Gastroesophageal sphincter (tissue), 4 donors: ENCODE data around the gene KCNH1. TPM values are rescaled to one million over a fixed set of nuclear protein-coding genes. Genes with fewer than 3 reads are reported as not detected.

Experiments
- ATAC-seq: fragments of 150-250 bp; one replicate; pipeline ENCODE4 v1.9.1; 2016; ENCODE audit warnings: mild to moderate bottlenecking, moderate library complexity
- H3K27ac ChIP-seq, 4 donors: fragments of 200-600 bp; sonication (generic) in 3 of 4; 1 replicate in 3 of 4; 2 replicates in 1 of 4; pipeline ENCODE4 v1.5.1; 2016 to 2019
- H3K27me3 ChIP-seq: fragments of 200-600 bp; sonication (generic); one replicate; pipeline ENCODE4 v1.5.1; 2019
- H3K36me3 ChIP-seq, 2 donors: fragments of 200-600 bp; sonication (generic); one replicate each; pipeline ENCODE4 v1.5.1; 2019; ENCODE audit warnings: control low read depth in 1 of 2
- H3K4me1 ChIP-seq, 3 donors: fragments of 200-600 bp; sonication (generic); 1 replicate in 2 of 3; 2 replicates in 1 of 3; pipeline ENCODE4 v1.5.1; 2016 to 2019; ENCODE audit warnings: control low read depth in 2 of 3
- H3K4me3 ChIP-seq, 2 donors: fragments of 200-600 bp; sonication (generic); one replicate each; pipeline ENCODE4 v1.5.1; 2019; ENCODE audit warnings: mild to moderate bottlenecking in 1 of 2, moderate library complexity in 1 of 2
- H3K9me3 ChIP-seq, 3 donors: fragments of 200-600 bp; sonication (generic); one replicate each; pipeline ENCODE4 v1.5.1; 2017 to 2019; ENCODE audit warnings: control low read depth in 2 of 3
- EP300 ChIP-seq: sonication (generic); formaldehyde crosslinking; IDR thresholded peaks from one replicate; pipeline ENCODE4 v1.6.1; 2017; ENCODE audit warnings: antibody characterized with exemption, mild to moderate bottlenecking
- POLR2A ChIP-seq, 2 donors: fragments of 450-650 bp; IDR thresholded peaks; one replicate each; pipeline ENCODE4 v1.6.1; 2017; ENCODE audit warnings: antibody characterized with exemption in 2 of 2, mild to moderate bottlenecking in 2 of 2, moderate library complexity in 1 of 2
- POLR2AphosphoS5 ChIP-seq: sonication (generic); formaldehyde crosslinking; IDR thresholded peaks from one replicate; pipeline ENCODE4 v1.6.1; 2017; ENCODE audit warnings: antibody characterized with exemption
- WGBS, 2 donors: methylation state at CpG; one replicate each; pipeline ENCODE4 v1.1.5; 2018; ENCODE audit warnings: low coverage in 1 of 2; 5-methylcytosine and 5-hydroxymethylcytosine counted together
- total RNA-seq, 4 donors: library from RNA; depleted of rRNA; stranded (reverse); fragments of >200 nt; gene quantifications; one replicate each; pipeline ENCODE4 v1.1.0, GENCODE V29; 2016
- TF ChIP-seq, protein P1 (sequence below), 4 experiments: fragments of 200-600 bp in 2 of 4; fragments of 450-650 bp in 2 of 4; sonication (generic) in 1 of 4; IDR thresholded peaks; one replicate each; pipeline ENCODE4 v1.5.1; 2017 to 2019; ENCODE audit warnings: antibody characterized with exemption in 4 of 4, mild to moderate bottlenecking in 2 of 4, moderate library complexity in 2 of 4

Gene KCNH1
- total RNA-seq, 4 donors from 2014 or later = 0.15 to 2.3 (median 1.2) TPM

DNA sequence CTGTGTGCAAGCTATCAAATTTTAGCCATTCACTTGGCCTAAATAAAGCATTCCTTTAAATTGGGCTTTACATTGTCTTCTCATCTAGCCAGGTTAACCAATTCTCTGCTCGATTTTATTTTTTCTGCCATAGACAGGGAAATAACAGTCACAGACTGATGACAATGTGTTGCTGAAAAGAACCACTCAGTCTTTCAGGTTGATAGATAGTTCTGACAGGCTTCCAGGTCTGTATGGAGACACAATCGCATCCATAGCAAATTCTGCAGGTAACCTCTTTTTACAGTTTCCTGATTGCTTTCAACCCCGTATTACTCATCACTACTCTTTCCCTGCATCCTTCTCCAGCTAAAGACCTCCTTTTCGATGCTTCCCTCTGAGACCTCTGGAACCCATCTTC, 198.0 kb downstream of the KCNH1 start:
- H3K4me1 ChIP-seq = no peaks in the 10 kb centered on the region
- H3K27me3 ChIP-seq = peaks cover 3% of the 10 kb centered on the region
- H3K36me3 ChIP-seq = no peaks in the 10 kb centered on the region
- H3K27ac ChIP-seq = no peak overlapping the region
- 71 to 88% methylated on average over 3 to 4 of the region's 4 CpGs for WGBS, 2 donors
- ATAC-seq = no peak
- H3K4me3 ChIP-seq = no peak overlapping the region
- TF ChIP-seq POLR2A (IDR thresholded peaks at IDR 0.05) = no peak
- TF ChIP-seq, protein P1, sequence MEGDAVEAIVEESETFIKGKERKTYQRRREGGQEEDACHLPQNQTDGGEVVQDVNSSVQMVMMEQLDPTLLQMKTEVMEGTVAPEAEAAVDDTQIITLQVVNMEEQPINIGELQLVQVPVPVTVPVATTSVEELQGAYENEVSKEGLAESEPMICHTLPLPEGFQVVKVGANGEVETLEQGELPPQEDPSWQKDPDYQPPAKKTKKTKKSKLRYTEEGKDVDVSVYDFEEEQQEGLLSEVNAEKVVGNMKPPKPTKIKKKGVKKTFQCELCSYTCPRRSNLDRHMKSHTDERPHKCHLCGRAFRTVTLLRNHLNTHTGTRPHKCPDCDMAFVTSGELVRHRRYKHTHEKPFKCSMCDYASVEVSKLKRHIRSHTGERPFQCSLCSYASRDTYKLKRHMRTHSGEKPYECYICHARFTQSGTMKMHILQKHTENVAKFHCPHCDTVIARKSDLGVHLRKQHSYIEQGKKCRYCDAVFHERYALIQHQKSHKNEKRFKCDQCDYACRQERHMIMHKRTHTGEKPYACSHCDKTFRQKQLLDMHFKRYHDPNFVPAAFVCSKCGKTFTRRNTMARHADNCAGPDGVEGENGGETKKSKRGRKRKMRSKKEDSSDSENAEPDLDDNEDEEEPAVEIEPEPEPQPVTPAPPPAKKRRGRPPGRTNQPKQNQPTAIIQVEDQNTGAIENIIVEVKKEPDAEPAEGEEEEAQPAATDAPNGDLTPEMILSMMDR (IDR thresholded peaks at IDR 0.05) = no peak
- no peak for TF ChIP-seq POLR2AphosphoS5
- no peak for TF ChIP-seq EP300
- H3K9me3 ChIP-seq = peaks cover 0 to 5% (median 0%) of the 10 kb centered on the region in 3 donors

DNA sequence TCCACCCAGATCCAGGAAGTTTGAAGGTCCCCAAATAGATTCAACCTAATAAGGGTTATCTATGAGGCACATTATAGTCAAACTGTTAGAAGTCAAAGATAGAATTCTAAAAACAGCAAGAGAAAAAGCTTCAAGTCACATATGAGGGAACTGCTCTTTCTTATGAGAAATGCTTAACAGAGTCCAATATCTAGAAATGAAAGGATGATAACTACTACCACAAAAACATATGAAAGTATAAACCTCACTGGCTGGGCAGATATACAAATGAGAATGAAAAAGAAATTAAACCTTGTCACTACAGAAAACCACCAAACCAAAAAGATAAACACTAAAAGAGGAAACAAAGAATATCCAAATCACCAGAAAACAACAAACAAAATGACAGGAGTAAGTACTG, 201.8 kb downstream of the KCNH1 start:
- H3K36me3 ChIP-seq = no peaks in the 10 kb centered on the region
- no peak overlapping the region for H3K27ac ChIP-seq
- ATAC-seq = no peak
- no peak overlapping the region for H3K4me3 ChIP-seq
- H3K4me1 ChIP-seq = no peaks in the 10 kb centered on the region
- peaks cover 0 to 10% (median 0%) of the 10 kb centered on the region in 3 donors for H3K9me3 ChIP-seq
- peaks cover under 1% of the 10 kb centered on the region for H3K27me3 ChIP-seq
- TF ChIP-seq, protein P1 (IDR thresholded peaks at IDR 0.05) = no peak
- no peak for TF ChIP-seq EP300
- TF ChIP-seq POLR2AphosphoS5 = no peak
- no peak for TF ChIP-seq POLR2A (IDR thresholded peaks at IDR 0.05)

DNA sequence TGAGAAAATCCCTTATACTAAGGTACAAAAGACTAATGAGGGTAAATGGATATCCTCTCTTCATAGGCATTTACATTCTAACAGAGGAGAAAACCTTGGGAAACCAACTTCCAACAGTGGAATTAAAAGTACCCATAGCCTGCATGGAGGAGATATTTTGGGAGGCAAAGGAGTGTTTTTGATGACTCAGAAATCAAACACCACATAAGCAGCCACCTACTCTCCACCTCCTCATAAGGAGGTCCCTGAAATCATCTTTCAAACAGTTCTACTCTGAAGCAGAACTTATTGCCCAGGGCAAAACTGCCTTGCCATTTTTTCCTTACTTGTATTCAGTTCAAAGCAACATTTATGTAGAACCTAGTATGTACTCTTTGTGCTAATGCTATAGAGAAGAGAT, 211.3 kb downstream of the KCNH1 start:
- Histone ChIP-seq H3K27me3 (no peaks in the 10 kb centered on the region), H3K4me3 (no peak overlapping the region), H3K9me3 (peaks cover 0 to 31% (median 0%) of the 10 kb centered on the region in 3 donors), H3K4me1 (no peaks in the 10 kb centered on the region), H3K36me3 (no peaks in the 10 kb centered on the region), H3K27ac (no peak overlapping the region)
- ATAC-seq = no peak
- no peak for TF ChIP-seq POLR2A (IDR thresholded peaks at IDR 0.05)
- no peak for TF ChIP-seq EP300
- TF ChIP-seq, protein P1 (IDR thresholded peaks at IDR 0.05) = no peak
- TF ChIP-seq POLR2AphosphoS5 = no peak

DNA sequence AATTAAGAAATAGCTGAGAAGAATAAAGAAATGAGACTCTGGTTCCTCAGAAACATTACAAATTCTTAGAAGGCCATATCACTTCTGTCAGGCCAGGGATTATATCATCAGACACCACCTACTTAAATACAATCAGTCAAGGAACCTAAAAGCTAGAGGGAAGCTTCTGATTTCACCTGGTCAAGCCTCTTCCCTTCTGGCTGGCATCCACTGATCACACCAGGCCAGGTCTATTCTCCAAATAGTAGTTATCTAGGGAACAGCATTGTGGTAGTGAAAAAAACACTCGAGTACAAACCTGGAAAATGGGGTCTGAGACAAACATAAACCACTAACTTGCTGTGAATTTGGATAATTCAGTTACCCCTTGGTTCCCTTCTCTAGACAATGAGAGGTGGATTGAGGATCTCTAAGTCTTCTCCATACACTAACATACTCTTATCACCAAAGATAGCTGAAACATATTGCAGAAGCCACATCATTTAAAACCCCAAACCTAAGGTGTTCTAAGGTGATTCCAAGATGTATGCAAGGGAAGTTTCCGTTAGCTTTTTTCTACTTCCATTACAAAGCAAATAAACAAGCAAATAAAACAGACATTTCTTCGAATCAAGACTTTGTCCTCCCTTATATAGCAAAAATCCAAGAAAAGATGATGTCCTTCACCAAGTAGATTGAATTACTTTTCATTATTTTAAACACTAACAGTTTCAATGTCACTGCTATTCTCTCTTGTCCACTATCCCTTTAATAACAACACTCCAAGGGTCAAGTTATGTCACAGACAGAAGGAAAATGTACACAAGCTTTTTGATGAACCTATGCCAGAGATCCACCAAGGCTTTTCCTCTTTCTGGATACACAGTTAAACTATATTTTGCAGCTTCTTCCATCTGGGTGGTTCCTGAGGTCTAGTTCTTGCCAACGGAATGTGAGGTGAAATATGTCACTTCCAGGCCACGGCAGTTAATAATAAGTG, 212.9 kb downstream of the KCNH1 start:
- H3K9me3 ChIP-seq = peaks cover 0 to 17% (median 0%) of the 10 kb centered on the region in 3 donors
- no peak for ATAC-seq
- no peaks in the 10 kb centered on the region for H3K27me3 ChIP-seq
- no peak for TF ChIP-seq POLR2A (IDR thresholded peaks at IDR 0.05)
- TF ChIP-seq, protein P1 (IDR thresholded peaks at IDR 0.05) = no peak
- no peak for TF ChIP-seq EP300
- no peak for TF ChIP-seq POLR2AphosphoS5
- H3K36me3 ChIP-seq = no peaks in the 10 kb centered on the region
- H3K4me3 ChIP-seq = no peak overlapping the region
- WGBS, 2 donors = 63 to 66% methylated on average over 5 of the region's 5 CpGs
- H3K4me1 ChIP-seq = no peaks in the 10 kb centered on the region
- H3K27ac ChIP-seq = no peak overlapping the region

DNA sequence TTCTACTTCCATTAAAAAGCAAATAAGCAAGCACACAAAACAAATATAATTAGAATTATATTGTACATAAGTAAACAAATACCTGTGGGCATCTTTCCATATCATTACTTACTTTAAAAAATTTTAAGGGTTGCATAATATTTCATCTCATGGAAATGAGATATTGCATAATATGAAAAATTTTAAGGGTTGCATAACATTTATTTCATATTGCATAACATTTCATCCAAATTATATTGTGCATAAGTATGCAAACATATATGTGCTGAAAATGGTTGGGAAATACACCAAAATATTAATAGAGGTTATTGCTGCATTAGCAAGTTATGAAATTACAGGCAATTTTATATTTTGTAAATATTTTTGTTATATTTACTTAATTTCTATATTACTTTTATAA, 213.7 kb downstream of the KCNH1 start:
- Histone ChIP-seq H3K36me3 (no peaks in the 10 kb centered on the region), H3K4me1 (no peaks in the 10 kb centered on the region), H3K27me3 (no peaks in the 10 kb centered on the region), H3K4me3 (no peak overlapping the region), H3K9me3 (peaks cover 0 to 9% (median 0%) of the 10 kb centered on the region in 3 donors), H3K27ac (no peak overlapping the region)
- no peak for ATAC-seq
- TF ChIP-seq, protein P1 (IDR thresholded peaks at IDR 0.05) = no peak
- TF ChIP-seq POLR2AphosphoS5 (no peak), EP300 (no peak)
